Measurements from ENCODE around the gene NSA2.

GRCh38 chr5:74736759-74737158, 30.3 kb upstream of the NSA2 start:
- no peak for TF ChIP-seq EZH2 (IDR thresholded peaks at IDR 0.05; ENCODE audit: borderline replicate concordance, low read depth, low read length, severe bottlenecking)
- no peak for TF ChIP-seq CTCF (IDR thresholded peaks at IDR 0.05; ENCODE audit: borderline replicate concordance, extremely low read depth, low read length, poor library complexity, severe bottlenecking)
